HG03039 (cell line): ENCODE data around the gene CLEC18C.
"Not testable (repeated sequence)": the region's sequence is repeated elsewhere in the genome, so short reads cannot be mapped to it uniquely, and the experiment has no call there.

Experiments
- ATAC-seq: cut with Tn5 transposase; IDR thresholded peaks from one replicate; pipeline ENCODE4 v1.9.1; 2021; ENCODE audit warnings: mild to moderate bottlenecking, moderate library complexity; ENCODE audit not compliant: unreplicated experiment

CLEC18C gene

GRCh38 chr16:70204668-70205405 lies 31.2 kb downstream of the CLEC18C start:
- ATAC-seq = not testable (repeated sequence)

- ATAC-seq = not testable (repeated sequence)
Measured at GRCh38 chr16:70206382-70206781, 32.8 kb downstream of the CLEC18C start.

GRCh38 chr16:70218586-70218985 lies 45.0 kb downstream of the CLEC18C start:
- ATAC-seq = not testable (repeated sequence)

- not testable (repeated sequence) for ATAC-seq
Measured at GRCh38 chr16:70222574-70222973, 49.0 kb downstream of the CLEC18C start.

- ATAC-seq = not testable (repeated sequence)
Measured at GRCh38 chr16:70223216-70223615, 49.6 kb downstream of the CLEC18C start.

GRCh38 chr16:70223971-70224513 lies 50.5 kb downstream of the CLEC18C start:
- not testable (repeated sequence) for ATAC-seq

- not testable (repeated sequence) for ATAC-seq
Measured at GRCh38 chr16:70224645-70225044, 51.1 kb downstream of the CLEC18C start.

GRCh38 chr16:70225430-70225829 lies 51.8 kb downstream of the CLEC18C start:
- ATAC-seq = not testable (repeated sequence)

- not testable (repeated sequence) for ATAC-seq
Measured at GRCh38 chr16:70226024-70226423, 52.4 kb downstream of the CLEC18C start.

- not testable (repeated sequence) for ATAC-seq
Measured at GRCh38 chr16:70231831-70232230, 58.2 kb downstream of the CLEC18C start.
